ENCODE measurements around the gene RAB18. TPM values are rescaled to one million over a fixed set of nuclear protein-coding genes. Genes with fewer than 3 reads are reported as not detected.

Gene RAB18
- total and polyA plus RNA-seq, 9 of the 15 experiments (the other 6 are each of a cell fraction or from before 2014, with no cell fraction given) = 10.5 to 46.3 (median 32.5) TPM

GRCh38 chr10:27564880-27565279, 60.8 kb downstream of the RAB18 start (continued):
- TF ChIP-seq HNRNPUL1 (IDR thresholded peaks at IDR 0.05; ENCODE audit: low read length) = no peak
- TF ChIP-seq E2F1 (CRISPR knock-in tag; IDR thresholded peaks at IDR 0.05) = no peak
- no peak for TF ChIP-seq ZNF232 (CRISPR knock-in tag; IDR thresholded peaks at IDR 0.05)
- TF ChIP-seq TFAP4 (CRISPR knock-in tag; IDR thresholded peaks at IDR 0.05; ENCODE audit: borderline replicate concordance) = no peak
- no peak for TF ChIP-seq TCF3 (CRISPR knock-in tag; IDR thresholded peaks at IDR 0.05)

- no peak for DNase-seq (ENCODE audit: extremely low read depth in 1 of 4, low spot score in 3 of 4)
- Histone ChIP-seq H3K4me2 (ENCODE audit: insufficient read depth, low read length) (no peak overlapping the region), H3K79me2 (ENCODE audit: control insufficient read depth, insufficient read depth, low read length) (no peaks in the 10 kb centered on the region), H3K9me3 (replicated peaks; ENCODE audit: control insufficient read depth, insufficient read depth, low read depth, low read length) (no peaks in the 10 kb centered on the region), H4K20me1 (replicated peaks; ENCODE audit: control insufficient read depth, insufficient read depth, low read length) (no peaks in the 10 kb centered on the region), H3K27ac (ENCODE audit: extremely low read depth, low read depth, low read length) (no peak overlapping the region), H3K4me1 (replicated peaks in 1 of 2; ENCODE audit: control insufficient read depth in 2 of 2, insufficient read depth in 2 of 2, low read length in 2 of 2) (no peaks in the 10 kb centered on the region), H3K36me3 (ENCODE audit: control insufficient read depth, insufficient read depth, low read length) (no peaks in the 10 kb centered on the region), H3K9ac (ENCODE audit: insufficient read depth in 1 of 2, low read depth in 2 of 2, low read length in 2 of 2) (no peak overlapping the region), H3K9me1 (ENCODE audit: control insufficient read depth, insufficient read depth, low read length) (no peaks in the 10 kb centered on the region), H3K4me3 (no peak overlapping the region), H2AFZ (ENCODE audit: low read depth, low read length) (no peak overlapping the region), H3K27me3 (ENCODE audit: control insufficient read depth in 2 of 2, insufficient read depth in 2 of 2, low read length in 2 of 2) (no peaks in the 10 kb centered on the region)
- no TSS peak for BruUV-seq (replicated peaks)
- POLR2A ChIA-PET = interaction anchor here (0.6 to 1.2 kb wide), 2 partner anchors 11 to 39 kb away, joined by 3 to 5 read pairs; no protein-coding TSS in a partner anchor
- TF ChIP-seq ZNF174 (CRISPR knock-in tag; IDR thresholded peaks at IDR 0.05) = no peak
- no peak for TF ChIP-seq KAT7 (CRISPR knock-in tag; IDR thresholded peaks at IDR 0.05; ENCODE audit: borderline replicate concordance)
- no peak for TF ChIP-seq ATF2 (CRISPR knock-in tag; IDR thresholded peaks at IDR 0.05)
- intact Hi-C loops (cut with micrococcal nuclease) = no loop called here
- CTCF ChIA-PET (ENCODE audit: low intra/inter-chr PET ratio) = no interaction called here
- no peak for FAIRE-seq
- 0% methylated on average over 7 of the region's 7 CpGs for WGBS (ENCODE audit: insufficient coverage, low coverage, missing lambda C conversion rate)
- in situ Hi-C loops (cut with MboI) = loop anchor here (25.0 kb wide), 1 partner anchor 619 kb away; no protein-coding TSS in a partner anchor
- ATAC-seq = no peak
Measured at GRCh38 chr10:27568196-27569175, 64.4 kb downstream of the RAB18 start.

Data from K562 (cell line).